Colonic mucosa (tissue), 4 donors: Measurements from ENCODE around the gene AATF. TPM values are rescaled to one million over a fixed set of nuclear protein-coding genes. Genes with fewer than 3 reads are reported as not detected.

ENCODE experiments used
- DNase-seq: peaks from one replicate; pipeline ENCODE4 v3.0.0-alpha.2; 2020
- H3K27ac ChIP-seq: fragments of 200-600 bp; one replicate; pipeline ENCODE4 v1.8.0; 2021
- H3K27me3 ChIP-seq: fragments of 200-600 bp; one replicate; pipeline ENCODE4 v1.8.0; 2021
- H3K36me3 ChIP-seq: fragments of 200-600 bp; one replicate; pipeline ENCODE4 v1.8.0; 2021
- H3K4me1 ChIP-seq: fragments of 200-600 bp; one replicate; pipeline ENCODE4 v1.8.0; 2021; ENCODE audit warnings: mild to moderate bottlenecking
- H3K4me3 ChIP-seq: fragments of 200-600 bp; one replicate; pipeline ENCODE4 v1.8.0; 2021
- H3K9ac ChIP-seq, 2 donors: one replicate each; pipeline ENCODE4 v1.7.0; 2013; ENCODE audit warnings: control low read depth in 2 of 2, low read depth in 2 of 2, low read length in 2 of 2
- H3K9me3 ChIP-seq: fragments of 200-600 bp; one replicate; pipeline ENCODE4 v1.8.0; 2021
- intact Hi-C: fragments of 100-400 bp; cut with DNase I; formaldehyde crosslinking; loops from one replicate; pipeline ENCODE4 v1.14.1; 2022
- total RNA-seq, 2 donors: library from RNA; stranded (reverse); fragmentation: NEBNext Ultra II Directional in 1 of 2; extraction: Animal tissue kit (Norgen Biotek cat#: 25700) in 1 of 2; gene quantifications; one replicate each; pipeline ENCODE4 v1.2.1, GENCODE V29; 2021
- TF ChIP-seq, protein P1 (sequence below): fragments of 200-600 bp; IDR thresholded peaks from one replicate; pipeline ENCODE4 v1.8.0; 2022; ENCODE audit warnings: antibody characterized with exemption, mild to moderate bottlenecking
- donor health status: healthy.
- donor health status: DM: no; HTN: no; CAD: no.
- donor health status: DM: no; HTN: no; CAD: no.

Gene AATF
- total RNA-seq, 2 donors from 2014 or later, result 30.0 to 54.8 TPM

DNA sequence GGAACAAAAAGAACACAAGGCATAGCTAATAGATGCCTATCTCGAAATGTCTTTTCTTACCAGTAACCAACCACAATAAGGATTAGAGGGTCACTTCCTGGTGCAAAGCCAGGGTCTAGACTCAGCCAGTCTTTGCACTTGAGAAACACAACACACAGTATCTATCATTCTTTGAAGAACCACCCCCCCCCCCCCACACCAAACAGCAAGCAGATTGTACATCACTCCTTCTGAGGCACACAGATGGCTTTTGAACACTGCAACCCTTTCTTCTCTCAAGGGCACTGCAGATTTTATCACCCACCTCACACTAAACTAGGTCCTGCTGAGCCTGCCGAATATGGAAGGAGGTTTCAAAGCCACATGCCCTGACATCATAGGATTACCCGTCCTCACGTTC is 145.6 kb downstream of the AATF start:
- no peaks in the 10 kb centered on the region for H3K27me3 ChIP-seq
- no peaks in the 10 kb centered on the region for H3K4me1 ChIP-seq
- H3K9ac ChIP-seq, result no peak overlapping the region
- intact Hi-C loops, result no loop called here
- DNase-seq, result no peak
- no peak overlapping the region for H3K4me3 ChIP-seq
- H3K9me3 ChIP-seq, result no peaks in the 10 kb centered on the region
- H3K27ac ChIP-seq, result no peak overlapping the region
- H3K36me3 ChIP-seq, result no peaks in the 10 kb centered on the region
- TF ChIP-seq, protein P1, sequence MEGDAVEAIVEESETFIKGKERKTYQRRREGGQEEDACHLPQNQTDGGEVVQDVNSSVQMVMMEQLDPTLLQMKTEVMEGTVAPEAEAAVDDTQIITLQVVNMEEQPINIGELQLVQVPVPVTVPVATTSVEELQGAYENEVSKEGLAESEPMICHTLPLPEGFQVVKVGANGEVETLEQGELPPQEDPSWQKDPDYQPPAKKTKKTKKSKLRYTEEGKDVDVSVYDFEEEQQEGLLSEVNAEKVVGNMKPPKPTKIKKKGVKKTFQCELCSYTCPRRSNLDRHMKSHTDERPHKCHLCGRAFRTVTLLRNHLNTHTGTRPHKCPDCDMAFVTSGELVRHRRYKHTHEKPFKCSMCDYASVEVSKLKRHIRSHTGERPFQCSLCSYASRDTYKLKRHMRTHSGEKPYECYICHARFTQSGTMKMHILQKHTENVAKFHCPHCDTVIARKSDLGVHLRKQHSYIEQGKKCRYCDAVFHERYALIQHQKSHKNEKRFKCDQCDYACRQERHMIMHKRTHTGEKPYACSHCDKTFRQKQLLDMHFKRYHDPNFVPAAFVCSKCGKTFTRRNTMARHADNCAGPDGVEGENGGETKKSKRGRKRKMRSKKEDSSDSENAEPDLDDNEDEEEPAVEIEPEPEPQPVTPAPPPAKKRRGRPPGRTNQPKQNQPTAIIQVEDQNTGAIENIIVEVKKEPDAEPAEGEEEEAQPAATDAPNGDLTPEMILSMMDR, result no peak

DNA sequence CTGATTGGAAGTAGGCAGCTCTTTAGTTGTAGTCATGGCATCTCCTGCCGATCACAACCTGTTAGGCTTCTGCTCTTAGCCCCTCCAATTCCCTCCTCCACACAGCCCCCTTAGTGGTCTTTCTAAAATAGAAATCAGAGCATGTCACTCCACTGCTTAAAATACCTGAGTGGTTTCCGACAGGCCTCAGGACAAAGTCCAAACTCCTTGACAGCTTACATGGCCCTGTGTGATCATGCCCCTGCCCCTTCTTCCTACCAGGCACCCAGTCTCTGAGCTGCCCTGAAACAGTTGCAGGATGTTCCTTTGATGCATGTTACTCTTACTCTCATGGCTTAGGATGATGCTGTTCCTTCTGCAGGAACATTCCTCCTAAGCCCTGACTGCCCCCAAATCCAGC is 147.3 kb downstream of the AATF start:
- TF ChIP-seq, protein P1, result no peak
- H3K27ac ChIP-seq, result no peak overlapping the region
- no peak overlapping the region for H3K9ac ChIP-seq
- no peaks in the 10 kb centered on the region for H3K4me1 ChIP-seq
- intact Hi-C loops, result no loop called here
- H3K27me3 ChIP-seq, result no peaks in the 10 kb centered on the region
- DNase-seq, result no peak
- H3K9me3 ChIP-seq, result no peaks in the 10 kb centered on the region
- H3K4me3 ChIP-seq, result no peak overlapping the region
- H3K36me3 ChIP-seq, result no peaks in the 10 kb centered on the region

DNA sequence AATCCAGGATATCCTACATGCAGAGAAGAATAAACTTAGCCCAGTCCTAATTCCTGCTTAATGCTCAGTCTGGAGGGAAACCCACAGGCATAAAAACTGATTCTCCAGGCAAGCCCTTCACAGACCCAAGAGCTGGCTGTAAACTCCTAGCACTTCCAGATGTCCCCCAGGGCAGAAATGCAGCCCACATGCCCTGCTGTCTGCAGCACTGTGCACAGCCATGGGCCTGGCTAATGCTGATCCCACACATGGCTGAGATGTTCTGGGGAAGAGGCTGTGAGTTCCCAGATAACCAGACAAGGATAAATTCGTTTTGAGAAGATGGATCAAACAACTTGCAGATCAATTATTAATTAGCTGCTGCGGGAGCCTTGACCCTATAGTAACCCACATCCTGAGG is 148.4 kb downstream of the AATF start:
- TF ChIP-seq, protein P1, result no peak
- H3K9me3 ChIP-seq, result no peaks in the 10 kb centered on the region
- intact Hi-C loops, result no loop called here
- no peak overlapping the region for H3K4me3 ChIP-seq
- no peaks in the 10 kb centered on the region for H3K36me3 ChIP-seq
- no peaks in the 10 kb centered on the region for H3K4me1 ChIP-seq
- H3K9ac ChIP-seq, result no peak overlapping the region
- no peaks in the 10 kb centered on the region for H3K27me3 ChIP-seq
- no peak overlapping the region for H3K27ac ChIP-seq
- DNase-seq, result no peak

DNA sequence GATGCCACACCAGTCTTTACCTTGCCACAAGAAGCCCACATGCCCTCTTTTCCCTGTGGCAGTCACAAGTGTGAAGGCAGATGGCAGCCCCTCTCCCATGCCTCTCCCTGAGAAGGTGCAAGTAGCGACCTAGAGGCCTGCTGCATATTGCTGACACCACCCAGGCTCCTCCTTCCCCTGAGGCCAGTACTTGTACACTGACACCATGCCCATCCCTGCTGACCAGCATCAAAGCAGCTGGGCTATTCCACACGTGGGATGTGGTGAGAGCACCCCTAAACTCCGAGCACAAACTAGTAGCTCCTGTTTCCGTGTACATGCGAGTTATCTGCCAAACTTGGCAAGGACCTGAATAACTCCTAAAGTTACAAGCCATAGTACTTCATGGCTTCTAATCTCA is 149.4 kb downstream of the AATF start:
- intact Hi-C loops, result no loop called here
- Histone ChIP-seq H3K27me3 (no peaks in the 10 kb centered on the region), H3K36me3 (no peaks in the 10 kb centered on the region), H3K4me1 (no peaks in the 10 kb centered on the region), H3K9ac (no peak overlapping the region), H3K4me3 (no peak overlapping the region), H3K9me3 (no peaks in the 10 kb centered on the region), H3K27ac (no peak overlapping the region)
- DNase-seq, result no peak
- TF ChIP-seq, protein P1, result no peak

DNA sequence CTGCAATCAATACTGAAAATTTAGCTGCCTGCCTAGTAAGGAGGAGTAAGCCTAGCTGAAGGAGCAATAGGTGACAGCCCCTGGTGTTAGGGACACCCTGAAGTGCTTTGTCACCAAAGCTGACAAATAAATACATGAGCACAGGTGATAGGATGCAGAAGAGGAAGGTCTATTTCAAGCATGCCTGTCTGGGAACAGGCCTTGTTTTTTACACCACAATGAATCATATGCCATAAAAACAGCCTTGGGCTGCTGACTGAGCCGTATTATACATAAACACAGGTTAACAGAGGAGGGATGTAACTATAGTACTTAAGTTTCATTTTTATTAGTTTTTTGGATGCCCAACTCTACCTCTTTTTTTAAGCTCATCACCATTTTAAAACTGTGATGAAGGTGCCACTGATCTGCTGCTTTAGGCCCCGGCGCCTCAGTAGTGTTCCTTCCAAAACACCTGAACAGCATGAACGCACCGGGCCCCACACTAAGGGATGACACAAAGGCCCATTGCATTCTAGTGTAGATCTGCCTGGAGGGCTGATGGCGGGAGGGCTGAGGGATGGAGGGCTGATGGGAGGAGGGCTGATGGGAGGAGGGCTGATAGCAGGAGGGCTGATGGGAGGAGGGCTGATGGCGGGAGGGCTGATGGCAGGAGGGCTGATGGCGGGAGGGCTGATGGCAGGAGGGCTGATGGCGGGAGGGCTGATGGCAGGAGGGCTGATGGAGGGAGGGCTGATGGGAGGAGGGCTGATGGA is 150.3 kb downstream of the AATF start:
- no peak overlapping the region for H3K9ac ChIP-seq

More for the DNA sequence above, 150.3 kb downstream of the AATF start:
- no peaks in the 10 kb centered on the region for H3K4me1 ChIP-seq
- no peak overlapping the region for H3K4me3 ChIP-seq
- no peaks in the 10 kb centered on the region for H3K36me3 ChIP-seq
- no peaks in the 10 kb centered on the region for H3K27me3 ChIP-seq
- TF ChIP-seq, protein P1, result no peak
- intact Hi-C loops, result no loop called here
- DNase-seq, result no peak
- no peak overlapping the region for H3K27ac ChIP-seq
- no peaks in the 10 kb centered on the region for H3K9me3 ChIP-seq
